HG03095 (cell line): Measurements from ENCODE around the gene NPFFR1.
"Not testable (repeated sequence)": the region's sequence is repeated elsewhere in the genome, so short reads cannot be mapped to it uniquely, and the experiment has no call there.

Experiments used
- ATAC-seq: cut with Tn5 transposase; IDR thresholded peaks from one replicate; pipeline ENCODE4 v1.9.1; 2021; ENCODE audit warnings: moderate library complexity; ENCODE audit not compliant: unreplicated experiment

Gene NPFFR1

DNA sequence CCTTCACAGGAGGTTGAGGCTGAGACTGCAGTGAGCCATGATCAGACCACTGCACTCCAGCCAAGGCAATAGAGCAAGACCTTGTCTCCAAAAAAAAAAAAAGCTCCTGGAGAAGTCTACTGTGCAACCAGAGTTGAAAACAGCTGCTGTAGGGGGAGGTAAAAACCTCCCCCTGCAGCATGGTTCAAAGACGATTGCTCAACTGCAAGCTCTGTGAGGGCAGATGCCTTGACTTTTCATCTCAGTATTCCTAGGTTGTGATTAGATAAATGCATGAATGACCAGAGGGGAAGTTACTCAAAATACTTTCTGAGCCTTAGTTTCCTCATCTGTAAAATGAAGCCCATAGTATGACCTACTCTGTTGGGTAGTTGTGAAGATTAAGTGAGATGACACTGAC is 25.6 kb downstream of the NPFFR1 start:
- ATAC-seq = no peak

DNA sequence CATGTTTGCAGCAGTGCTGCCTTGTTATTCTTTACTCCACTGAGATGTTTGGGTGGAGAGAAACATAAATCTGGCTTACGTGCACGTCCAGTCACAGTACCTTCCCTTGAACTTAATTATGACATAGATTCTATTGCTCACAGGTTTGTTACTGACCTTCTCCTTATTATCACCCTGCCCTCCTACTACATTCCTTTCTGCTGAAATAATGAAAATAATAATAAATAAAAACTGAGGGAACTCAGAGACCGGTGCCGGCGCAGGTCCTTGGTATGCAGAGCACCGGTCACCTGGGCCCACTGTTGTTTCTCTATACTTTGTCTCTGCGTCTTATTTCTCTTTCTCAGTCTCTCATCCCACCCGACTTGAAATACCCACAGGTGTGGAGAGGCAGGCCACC is 26.0 kb downstream of the NPFFR1 start:
- ATAC-seq = not testable (repeated sequence)

DNA sequence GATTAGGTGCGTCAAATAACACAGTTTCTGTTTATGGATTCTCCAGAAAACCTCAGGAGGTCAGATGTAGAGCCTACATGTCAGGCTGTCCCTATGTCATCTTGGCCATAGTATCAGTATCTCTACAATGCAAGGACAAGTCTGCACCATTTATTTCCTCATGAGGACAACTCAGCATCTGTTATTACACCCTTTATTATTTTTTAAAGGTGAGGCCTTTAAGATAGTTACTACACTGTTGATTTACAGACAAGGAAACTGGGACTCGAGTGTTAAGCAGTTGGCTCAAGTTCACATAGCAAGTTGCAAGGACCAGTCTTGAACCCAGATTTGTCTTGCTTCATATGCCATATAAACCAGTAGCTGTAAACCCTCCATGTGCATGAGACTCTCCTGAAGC is 27.3 kb downstream of the NPFFR1 start:
- no peak for ATAC-seq

DNA sequence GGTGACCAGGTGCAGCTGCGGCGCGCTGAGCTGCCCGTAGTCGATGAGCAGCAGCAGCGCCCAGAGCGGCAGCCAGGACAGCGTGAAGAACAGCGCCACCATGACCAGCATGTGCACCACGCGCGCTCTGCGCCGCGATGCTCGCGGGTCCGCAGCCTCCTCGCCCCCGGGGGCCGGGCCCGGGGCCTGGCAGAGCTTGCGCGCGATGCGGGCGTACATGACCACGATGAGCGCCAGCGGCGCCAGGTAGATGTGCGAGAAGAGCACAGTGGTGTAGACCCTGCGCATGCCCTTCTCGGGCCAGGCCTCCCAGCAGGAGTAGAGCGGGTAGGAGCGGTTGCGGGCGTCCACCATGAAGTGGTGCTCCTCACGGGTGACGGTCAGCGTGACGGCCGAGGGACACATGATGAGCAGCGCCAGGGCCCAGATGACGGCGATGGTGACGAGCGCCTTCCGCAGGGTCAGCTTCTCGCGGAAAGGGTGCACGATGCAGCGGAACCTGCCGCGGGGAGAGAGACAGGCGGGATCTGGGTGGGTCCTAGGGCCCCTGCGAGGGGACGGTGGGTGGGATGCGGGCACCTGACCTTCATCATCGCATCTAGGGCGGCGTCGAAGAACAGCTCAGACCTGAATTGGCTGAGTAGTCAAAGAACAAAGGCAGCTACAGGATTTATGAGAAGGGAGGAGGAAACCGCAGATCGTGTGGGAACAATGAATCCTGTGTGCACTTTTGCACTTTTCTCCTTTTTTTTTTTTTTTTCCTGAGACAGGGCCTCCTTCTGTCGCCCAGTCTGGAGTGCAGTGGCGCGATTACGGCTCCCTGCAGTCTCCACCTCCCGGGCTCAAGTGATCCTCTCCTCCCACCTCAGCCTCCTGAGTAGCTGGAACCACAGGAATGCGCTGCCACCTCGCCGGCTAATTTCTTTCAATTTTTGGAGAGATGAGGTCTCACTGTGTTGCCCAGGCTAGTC is 28.2 kb downstream of the NPFFR1 start:
- no peak for ATAC-seq

DNA sequence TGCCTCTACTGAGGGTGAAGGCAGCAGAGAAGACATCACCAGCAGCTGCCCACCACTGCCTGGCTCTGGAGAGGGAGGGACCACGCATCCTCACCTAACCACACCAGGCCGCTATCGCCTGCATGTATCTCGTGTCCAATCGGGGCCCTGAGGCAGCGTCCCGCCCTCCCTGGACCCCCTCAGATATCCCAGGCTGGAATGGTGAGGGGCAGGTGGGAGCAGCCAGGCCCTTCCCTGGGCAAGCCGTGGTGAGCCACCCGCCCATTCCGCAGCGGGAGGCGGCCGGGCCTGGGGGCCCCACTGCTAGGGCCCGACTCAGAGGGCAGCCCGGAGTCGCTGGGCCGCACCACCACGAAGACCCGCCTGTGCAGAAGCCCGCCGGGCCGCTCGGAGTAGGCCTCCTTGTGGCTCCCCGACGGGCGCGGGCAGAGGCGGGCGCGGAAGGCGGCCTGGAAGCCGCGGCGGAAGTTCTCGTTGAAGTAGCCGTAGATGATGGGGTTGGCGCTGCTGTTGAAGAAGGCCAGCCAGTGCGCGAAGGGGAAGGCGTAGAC is 29.0 kb downstream of the NPFFR1 start:
- no peak for ATAC-seq

DNA sequence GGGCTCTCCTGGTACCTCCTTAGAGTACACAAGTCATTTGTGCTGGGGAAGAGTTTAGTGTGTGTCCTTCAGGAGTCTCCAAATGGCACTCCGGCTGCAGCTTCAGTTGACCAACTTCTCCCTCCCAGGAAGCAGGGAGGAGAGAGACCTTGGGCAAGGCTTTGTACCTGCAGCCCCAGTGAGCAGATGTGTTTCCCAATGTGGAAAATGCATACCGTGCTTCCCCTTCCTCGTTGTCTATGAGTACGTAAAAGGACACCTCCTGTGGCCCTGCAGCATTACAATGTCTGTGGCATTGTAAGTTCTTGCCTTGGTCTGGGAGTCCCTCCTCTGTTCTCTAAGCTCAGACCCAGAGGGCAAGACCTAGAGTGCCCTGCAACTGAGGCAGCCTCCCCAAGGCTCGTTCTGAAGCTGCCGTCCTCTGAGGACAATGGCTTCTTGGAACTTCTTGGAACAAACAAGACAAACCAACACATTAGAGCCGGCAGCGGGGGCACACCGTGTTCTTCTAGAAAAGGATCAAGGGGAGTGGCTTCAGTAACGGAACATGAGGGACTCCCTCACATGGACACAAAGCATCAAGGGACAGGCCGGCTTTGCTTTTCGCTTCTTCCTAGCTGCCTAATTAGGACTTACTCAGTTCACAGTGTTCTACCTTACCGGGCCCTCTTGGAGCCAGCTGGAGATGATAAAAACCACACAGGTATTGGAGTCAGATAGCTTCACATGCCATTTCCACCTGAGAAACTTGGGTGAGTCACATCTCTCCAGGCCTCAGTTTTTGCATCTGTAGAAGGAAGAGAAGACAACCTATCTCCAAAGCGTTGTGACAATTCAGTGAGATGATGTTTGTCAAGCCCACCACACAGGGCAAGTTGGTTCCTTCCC is 29.7 kb downstream of the NPFFR1 start:
- no peak for ATAC-seq

DNA sequence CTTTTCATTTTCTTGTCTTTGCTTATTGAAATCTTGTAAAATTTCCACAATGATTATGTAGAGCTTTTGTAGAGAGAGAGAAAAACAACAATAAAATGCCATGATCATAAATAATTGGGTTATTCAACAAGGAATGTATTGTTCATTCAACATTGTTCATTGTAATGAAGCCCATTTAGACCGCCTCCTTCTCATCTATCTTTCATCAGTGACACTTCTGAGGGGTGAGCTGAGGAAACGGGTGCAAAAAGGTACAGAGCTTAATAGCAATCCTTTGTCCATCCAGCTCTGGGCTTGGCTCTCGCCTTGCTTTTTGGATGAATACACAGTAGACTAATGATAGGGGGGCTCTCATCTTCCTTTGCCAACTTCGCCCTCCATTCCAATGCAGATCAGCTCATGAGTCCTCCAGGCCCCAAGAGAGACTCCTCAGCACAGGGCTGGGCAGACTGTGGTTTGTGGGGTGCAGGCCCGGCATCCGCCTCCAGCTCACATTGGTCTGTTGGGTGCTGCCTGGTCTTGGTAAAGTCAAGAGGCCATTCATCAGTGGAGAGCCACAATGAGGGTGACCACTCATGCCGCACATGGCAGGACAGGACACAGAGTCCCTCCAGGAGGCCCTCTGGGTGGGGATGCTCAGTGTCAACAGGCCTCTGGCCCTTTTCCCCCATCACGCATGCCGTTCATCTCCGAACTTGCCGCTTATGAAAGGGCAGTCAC is 32.7 kb downstream of the NPFFR1 start:
- ATAC-seq = no peak

DNA sequence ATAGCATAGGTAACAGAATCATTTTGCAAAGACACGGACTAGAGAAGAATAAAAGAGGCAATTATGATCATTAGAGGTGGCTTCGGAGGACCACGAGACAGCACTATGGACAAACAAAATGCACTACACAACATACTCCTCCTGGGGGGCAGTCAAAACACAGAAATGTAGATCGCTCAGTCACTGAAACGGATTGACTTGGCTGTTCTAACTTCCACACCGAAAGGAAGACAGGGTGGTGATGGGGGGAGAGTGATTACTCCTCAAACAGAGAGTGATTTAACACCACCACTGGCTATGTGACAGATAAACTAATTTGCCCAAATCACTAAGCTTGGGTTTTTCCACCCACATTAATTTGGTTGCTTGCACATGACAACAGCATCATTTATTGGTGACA is 36.4 kb downstream of the NPFFR1 start:
- ATAC-seq = no peak

DNA sequence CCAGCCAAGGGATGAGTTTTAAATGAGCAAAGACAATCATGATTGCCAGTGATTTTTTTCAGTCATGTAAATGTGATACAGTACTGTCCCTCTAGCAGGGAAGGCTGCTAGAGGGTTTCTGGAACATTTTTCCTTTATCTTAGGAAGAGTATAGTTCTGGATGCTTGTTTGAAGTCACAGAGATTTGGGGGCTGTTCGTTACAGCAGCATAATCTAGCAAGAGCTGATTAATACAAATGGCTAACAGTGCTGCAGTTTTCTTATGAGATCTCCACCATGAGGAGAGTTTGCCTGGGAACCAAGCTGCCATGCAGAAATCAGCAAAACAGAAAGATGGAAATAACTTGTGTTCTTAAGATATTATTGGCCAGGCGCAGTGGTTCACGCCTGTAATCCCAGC is 42.7 kb downstream of the NPFFR1 start:
- ATAC-seq = no peak

DNA sequence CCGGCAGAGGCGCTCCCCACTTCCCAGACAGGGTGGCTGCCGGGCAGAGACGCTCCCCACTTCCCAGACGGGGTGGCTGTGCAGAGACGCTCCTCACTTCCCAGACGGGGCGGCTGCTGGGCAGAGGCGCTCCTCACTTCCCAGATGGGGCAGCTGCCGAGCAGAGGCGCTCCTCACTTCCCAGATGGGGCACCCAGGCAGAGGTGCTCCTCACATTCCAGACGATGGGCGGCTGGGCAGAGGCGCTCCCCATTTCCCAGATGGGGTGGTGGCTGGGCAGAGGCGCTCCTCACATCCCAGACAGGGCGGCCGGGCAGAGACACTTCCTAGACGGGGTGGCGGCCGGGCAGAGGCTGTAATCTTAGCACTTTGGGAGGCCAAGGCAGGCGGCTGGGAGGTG is 43.8 kb downstream of the NPFFR1 start:
- not testable (repeated sequence) for ATAC-seq

DNA sequence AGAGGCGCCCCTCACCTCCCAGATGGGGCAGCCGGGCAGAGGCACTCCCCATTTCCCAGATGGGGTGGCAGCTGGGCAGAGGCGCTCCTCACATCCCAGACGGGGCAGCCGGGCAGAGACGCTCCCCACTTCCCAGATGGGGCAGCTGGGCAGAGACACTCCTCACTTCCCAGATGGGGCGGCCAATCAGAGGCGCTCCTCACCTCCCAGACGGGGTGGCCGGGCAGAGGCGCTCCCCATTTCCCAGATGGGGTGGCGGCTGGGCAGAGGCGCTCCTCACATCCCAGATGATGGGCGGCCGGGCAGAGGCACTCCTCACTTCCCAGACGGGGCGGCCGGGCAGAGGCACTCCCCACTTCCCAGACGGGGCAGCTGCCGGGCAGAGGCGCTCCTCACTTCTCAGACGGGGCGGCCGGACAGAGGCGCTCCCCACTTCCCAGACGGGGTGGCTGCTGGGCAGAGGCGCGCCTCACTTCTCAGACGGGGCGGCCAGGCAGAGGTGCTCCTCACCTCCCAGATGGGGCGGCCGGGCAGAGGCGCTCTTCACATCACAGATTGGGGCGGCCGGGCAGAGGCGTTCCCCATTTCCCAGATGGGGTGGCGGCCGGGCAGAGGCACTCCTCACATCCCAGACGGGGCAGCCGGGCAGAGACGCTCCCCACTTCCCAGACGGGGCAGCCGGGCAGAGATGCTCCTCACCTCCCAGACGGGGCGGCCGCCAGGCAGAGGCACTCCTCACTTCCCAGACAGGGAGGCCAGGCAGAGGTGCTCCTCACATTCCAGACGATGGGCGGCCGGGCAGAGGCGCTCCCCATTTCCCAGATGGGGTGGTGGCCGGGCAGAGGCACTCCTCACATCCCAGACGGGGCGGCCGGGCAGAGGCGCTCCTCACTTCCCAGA is 44.5 kb downstream of the NPFFR1 start:
- not testable (repeated sequence) for ATAC-seq

DNA sequence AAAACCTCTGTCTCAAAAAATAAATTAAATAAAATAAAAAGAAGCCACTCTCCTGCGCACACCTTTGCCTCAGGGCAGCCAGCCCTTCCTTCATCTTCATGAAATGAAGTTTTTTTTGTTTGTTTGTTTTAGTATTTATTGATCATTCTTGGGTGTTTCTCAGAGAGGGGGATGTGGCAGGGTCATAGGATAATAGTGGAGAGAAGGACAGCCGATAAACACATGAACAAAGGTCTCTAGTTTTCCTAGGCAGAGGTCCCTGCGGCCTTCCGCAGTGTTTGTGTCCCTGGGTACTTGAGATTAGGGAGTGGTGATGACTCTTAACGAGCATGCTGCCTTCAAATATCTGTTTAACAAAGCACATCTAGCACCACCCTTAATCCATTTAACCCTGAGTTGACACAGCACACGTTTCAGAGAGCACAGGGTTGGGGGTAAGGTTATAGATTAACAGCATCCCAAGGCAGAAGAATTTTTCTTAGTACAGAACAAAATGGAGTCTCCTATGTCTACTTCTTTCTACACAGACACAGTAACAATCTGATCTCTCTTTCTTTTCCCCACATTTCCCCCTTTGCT is 45.8 kb downstream of the NPFFR1 start:
- not testable (repeated sequence) for ATAC-seq

DNA sequence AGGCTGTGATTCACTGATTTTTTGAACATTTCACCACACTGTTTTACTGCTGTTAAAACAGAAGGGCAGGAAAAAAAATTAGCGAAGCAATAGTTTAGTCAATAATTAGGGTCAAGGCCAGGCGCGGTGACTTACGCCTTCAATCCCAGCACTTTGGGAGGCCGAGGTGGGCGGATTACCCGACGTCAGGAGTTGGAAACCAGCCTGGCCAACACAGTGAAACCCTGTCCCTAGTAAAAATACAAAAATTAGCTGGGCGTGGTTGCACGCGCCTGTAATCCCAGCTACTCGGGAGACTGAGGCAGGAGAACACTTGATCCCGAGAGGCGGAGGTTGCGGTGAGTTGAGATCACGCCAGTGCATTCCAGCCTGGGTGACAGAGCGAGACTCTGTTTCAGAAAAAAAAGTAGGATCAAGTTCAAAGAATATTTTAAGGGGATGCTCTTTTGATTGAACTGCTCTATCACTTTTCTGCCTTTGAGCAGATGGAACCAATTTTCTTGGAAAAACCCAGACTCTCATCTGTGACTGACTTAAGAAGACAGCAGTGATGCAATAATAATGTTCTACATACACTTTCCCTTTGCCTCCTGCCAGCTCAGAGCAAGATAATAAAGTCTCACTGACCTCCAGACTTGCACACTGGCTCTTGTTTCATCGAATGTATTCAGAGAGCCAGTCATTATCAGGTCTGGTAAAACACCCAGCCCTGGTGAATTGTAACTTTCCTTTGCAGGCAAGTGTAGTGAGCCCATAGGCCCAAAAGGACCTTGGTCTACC is 48.9 kb downstream of the NPFFR1 start:
- no peak for ATAC-seq

DNA sequence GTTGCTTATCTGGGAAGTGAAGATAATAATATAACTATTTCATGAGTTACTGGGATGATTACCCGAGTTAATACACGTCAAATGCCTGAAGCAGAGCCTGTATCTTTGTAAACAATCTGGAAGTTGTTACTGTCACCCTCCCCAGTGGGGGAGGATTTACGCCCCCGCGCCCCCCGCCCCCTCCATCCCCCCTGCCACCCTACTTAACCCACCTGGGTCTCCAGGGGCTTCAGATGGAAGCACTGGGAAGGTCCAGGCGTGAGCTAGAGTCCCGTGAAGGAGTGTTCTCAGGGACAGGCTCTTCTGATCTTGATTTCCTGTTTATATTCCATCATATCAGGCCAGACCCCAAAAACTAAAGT is 49.9 kb downstream of the NPFFR1 start:
- no peak for ATAC-seq

DNA sequence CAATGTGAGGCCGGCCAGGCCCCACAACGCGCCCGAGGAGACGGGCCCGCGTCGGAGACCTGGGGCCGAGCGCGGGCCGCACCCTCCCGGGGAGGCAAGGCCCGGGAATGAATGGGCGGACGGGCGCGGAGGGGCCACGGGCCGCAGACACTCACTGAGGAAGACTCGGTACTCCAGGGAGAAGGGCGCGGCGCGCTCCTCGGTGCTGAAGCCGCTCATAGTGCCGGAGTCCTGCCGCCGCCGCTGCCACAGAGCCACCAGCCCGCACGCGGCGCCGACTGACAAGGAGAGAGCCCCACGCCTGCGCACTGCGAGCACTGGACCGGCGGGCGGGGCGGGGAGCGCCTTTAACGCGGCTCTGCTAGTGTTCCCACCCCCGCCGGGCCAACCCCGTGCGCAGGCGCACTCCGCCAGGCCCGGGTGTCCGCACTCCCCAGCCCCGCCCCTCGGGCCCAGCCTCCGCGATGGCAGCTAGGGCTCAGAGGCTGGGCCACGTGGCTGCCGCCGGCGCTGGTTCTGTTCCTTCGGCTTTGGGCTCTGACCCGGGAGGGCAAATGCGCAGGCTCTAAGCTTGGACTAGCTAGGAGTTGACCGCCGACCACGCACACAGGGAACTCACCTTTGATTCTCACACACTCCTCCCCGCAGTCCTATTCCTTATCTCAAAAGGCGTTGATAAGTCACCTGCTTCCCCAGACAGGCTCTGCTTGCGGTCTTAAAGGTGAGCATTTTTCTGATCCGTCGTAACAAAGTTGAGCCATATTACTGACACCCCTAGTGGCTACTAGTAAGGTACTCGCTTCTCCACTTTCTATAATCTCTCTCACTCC is 50.5 kb downstream of the NPFFR1 start, which contains the start of gene PPA1:
PPA1 (minus strand) TSS at position 321 of the 830 bp plus-strand sequence; CDS start at position 219, 102 bp downstream.
- ATAC-seq = peak; percentile 83

DNA sequence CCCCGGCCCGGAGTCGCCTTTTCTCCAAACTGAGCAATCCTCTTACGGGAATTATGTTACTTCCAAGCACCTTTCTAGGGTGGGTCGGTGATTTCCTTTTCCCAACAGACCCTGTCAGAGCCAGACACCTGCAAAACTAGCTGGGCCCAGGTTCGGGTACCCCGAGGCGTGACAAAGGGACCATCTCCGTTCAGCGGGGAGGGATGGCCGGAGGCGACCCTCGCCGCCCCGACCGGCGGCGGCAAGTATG is 51.0 kb downstream of the NPFFR1 start:
- no peak for ATAC-seq

DNA sequence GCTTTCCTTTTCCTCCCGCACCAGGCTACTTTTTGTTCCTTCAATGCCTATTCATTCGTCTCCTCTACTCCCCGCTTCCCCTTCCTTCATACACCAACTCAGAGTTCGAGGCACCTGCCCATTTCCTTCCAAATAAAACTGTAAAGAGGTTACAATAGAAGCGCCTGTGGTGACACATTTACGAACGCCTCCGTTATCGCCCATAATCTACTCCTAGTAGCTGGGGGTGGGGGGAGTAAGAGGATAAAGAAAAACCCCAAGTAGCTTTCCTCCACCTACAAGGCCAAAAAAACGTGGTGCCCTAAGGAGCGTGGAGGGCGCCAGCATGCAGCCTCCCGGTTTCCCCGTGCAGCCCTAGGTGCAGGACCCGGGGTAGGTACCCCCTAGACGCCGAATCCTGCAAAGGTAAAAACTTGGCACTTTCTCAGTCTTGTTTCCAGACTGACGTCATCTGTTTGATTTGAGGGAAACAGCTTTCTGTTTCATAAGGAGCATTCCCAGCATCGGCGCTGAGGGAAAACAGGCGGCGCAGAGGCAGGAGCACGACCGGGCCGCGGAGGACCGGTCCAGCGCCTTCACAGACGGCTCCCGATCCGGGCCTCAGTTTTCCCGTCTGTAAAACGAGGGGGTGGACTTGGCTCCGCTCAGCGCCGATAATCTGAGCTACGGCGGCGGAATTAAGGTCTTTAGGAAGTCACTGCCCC is 51.5 kb downstream of the NPFFR1 start:
- ATAC-seq = no peak
